Lower leg skin (tissue), 3 donors: ENCODE results near the gene LRRIQ1.

Source experiments
- CTCF ChIP-seq, 3 donors: fragments of 450-650 bp; IDR thresholded peaks; one replicate each; pipeline ENCODE4 v1.5.1; 2016; ENCODE audit warnings: antibody characterized with exemption in 3 of 3, mild to moderate bottlenecking in 3 of 3, moderate library complexity in 2 of 3
- POLR2A ChIP-seq, 2 donors: fragments of 450-650 bp; IDR thresholded peaks; one replicate each; pipeline ENCODE4 v1.6.1; 2016 to 2017; ENCODE audit warnings: antibody characterized with exemption in 2 of 2, mild to moderate bottlenecking in 1 of 2, moderate library complexity in 1 of 2

- TF ChIP-seq CTCF (IDR thresholded peaks at IDR 0.05) (no peak), POLR2A (IDR thresholded peaks at IDR 0.05) (no peak)
Observed at GRCh38 chr12:85060916-85061315, 24.8 kb downstream of the LRRIQ1 start.
